ENCODE results near the gene SFN.
"Not testable (repeated sequence)": the region's sequence is repeated elsewhere in the genome, so short reads cannot be mapped to it uniquely, and the experiment has no call there.

SFN gene

DNA sequence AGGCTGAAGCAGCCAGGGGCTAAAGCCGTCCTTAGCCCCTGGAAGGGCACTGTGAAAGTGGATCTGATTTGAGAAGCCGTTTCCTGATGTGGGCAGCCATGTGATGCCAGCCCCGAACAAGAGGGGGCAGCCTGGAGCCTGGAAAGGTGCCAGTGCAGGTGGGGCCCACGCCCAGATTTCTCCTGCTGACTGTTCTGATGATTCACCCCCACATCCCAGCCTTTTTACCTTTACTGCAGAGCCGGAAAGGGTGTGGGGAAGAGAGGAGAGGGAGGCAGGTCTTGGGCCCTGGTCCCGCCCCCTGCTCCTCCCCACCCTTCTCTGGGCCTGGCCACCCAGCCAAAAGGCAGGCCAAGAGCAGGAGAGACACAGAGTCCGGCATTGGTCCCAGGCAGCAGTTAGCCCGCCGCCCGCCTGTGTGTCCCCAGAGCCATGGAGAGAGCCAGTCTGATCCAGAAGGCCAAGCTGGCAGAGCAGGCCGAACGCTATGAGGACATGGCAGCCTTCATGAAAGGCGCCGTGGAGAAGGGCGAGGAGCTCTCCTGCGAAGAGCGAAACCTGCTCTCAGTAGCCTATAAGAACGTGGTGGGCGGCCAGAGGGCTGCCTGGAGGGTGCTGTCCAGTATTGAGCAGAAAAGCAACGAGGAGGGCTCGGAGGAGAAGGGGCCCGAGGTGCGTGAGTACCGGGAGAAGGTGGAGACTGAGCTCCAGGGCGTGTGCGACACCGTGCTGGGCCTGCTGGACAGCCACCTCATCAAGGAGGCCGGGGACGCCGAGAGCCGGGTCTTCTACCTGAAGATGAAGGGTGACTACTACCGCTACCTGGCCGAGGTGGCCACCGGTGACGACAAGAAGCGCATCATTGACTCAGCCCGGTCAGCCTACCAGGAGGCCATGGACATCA, at the start of gene SFN:
SFN (plus strand) TSS at position 369 of the 904 bp plus-strand sequence; CDS start at position 433, 64 bp downstream.
- DNase-seq: no peak

GRCh38 chr1:26814377-26814776, 48.6 kb upstream of the SFN start:
- no peak for DNase-seq

GRCh38 chr1:26814893-26815292, 48.1 kb upstream of the SFN start:
- no peak for DNase-seq

GRCh38 chr1:26820784-26821269, 42.1 kb upstream of the SFN start:
- no peak for DNase-seq

DNA sequence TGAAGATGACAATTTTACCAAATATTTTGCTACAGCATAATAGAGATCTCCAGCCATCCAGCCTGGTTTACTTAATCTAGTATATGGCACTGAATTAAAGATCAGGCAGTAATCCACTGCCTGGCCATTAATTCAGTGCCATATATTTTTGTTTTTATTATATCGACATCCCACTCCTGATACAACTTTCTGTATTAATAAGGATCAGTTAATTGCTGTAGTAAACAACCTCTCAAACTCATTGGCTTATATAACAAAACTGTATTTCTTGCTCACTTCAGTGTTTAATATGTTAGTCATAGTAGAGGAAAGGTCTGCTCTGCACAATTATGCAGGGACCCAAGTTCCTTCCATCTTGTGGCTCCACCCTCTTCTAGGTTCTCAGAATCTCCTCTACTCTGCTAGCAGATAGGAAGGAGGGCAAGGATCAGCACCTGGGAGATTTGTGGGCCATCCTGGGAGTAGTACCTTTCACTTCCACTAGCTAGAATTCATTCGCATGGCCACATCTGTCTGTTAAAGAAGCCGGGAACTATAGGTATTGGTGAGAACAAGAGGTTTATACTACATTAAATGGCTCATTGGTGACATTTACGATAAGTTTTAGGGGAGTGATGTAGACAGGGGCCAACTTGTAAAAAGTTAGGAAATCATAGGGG, 40.1 kb upstream of the SFN start:
- DNase-seq: no peak

GRCh38 chr1:26824731-26825130, 38.2 kb upstream of the SFN start:
- no peak for DNase-seq

DNA sequence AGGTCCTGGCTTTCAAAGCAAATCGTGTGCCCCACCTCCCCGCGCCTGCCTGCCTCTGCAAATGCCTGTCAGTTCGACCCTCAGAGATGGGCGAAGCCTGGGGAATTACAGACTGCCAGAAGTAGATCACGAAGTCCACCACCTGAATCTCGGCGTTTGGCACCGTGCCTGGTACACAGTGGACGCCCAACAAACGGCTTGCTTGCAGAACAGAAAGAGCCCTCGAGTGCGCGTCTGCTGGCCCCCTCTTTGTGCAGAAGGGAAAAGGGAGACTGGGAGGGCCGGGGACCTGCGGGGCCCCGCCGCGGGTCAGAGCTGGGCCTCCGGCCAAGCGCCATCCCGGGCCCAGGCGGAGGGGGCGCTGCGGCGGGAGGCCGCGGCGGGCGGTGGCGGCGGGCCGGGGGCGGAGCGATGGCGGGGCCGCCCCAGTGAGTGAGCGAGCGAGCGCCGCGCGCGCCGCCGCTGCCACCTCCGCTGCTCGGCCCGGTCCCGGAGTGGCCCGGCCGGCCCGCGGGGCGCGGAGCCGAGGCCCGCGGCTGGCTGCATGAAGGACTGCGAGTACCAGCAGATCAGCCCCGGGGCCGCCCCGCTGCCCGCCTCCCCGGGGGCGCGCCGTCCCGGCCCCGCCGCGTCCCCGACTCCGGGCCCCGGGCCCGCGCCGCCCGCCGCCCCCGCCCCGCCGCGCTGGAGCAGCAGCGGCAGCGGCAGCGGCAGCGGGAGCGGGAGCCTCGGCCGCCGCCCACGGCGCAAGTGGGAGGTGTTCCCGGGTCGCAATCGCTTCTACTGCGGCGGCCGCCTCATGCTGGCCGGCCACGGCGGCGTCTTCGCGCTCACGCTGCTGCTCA, 36.5 kb upstream of the SFN start, which contains the start of gene ZDHHC18:
ZDHHC18 (plus strand) TSS at position 428 of the 845 bp plus-strand sequence; CDS start at position 545, 117 bp downstream.
- peak; percentile 53 for DNase-seq

DNA sequence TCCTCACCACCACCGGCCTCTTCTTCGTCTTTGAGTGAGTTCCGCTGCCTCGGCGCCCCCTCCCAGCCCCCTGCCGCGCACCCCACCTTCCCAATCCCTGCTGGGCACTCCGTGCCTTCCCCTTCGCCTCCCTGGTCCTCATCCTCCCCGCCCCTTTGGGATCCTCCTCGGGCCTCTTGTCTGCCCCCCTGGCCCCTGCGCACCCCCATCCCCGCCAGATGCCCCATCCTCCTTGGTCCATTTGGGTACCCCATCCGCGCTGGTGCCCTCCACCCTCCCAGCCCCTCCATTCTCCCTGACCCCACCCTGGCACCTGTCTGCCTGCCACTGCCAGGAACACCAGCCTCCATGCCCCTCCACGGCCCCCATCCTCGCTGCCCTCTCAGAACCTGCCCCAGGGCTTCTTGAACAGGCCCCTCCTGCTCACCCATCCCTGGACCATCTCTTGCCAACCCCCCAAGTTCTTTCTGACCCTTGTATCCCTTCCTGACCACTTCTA, 35.8 kb upstream of the SFN start:
- no peak for DNase-seq

DNA sequence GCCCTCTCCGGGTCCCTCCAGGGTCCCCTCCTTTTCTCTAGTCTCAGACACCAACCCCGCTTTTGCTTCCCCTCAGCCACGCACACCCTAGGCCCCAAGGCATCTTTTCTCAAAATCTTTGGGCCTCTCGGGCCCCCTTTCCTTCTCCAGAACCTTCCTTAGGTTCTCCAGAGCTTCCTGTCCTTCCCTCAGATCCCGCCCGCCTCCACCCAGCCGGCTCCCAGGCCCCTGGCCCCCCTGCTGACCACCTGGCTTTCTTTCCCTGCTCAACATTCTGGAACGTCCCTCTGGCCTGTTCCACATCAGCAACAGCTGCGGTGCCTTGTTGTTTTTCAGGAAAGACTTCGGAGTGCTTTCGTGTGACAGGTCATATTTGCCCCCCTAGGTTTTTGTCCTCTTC, 35.3 kb upstream of the SFN start:
- no peak for DNase-seq

- DNase-seq: no peak
Measured at GRCh38 chr1:26828411-26828991, 34.4 kb upstream of the SFN start.

GRCh38 chr1:26829184-26829911, 33.6 kb upstream of the SFN start:
- DNase-seq: no peak

- no peak for DNase-seq
Measured at GRCh38 chr1:26831059-26831458, 31.9 kb upstream of the SFN start.

DNA sequence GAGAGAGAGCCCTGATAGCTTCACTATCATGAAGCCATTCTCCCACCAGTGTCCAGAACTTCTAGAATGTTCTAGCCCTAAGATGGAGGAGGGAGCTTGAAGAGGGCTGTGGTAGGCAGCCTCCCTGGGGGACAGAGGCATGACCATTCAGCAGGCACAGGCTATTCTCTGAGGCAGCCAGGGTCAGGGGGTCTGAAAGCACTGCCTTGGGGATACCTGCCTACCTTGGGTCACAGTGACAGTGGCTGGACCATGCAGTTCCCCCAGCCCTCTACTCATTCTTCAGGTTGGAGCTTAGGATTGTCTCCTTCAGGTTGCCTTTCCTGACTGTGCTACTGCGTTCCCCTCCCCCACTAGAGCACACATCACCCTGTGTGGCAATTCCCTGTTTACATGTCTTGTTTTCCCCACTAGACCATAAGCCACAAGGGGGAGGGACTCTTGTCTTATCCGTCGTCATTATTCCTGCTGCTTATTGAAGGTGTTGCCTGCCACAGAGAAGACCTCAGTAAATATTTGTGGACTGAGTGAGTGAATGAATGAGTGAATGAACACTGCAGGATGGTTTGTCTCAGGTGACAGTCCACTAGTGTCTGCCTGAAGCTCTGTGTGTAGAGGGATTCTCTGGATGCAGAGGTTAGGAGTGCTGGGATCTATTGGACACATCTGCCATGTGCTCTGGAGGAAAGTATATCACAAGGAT, 31.3 kb upstream of the SFN start:
- no peak for DNase-seq

DNA sequence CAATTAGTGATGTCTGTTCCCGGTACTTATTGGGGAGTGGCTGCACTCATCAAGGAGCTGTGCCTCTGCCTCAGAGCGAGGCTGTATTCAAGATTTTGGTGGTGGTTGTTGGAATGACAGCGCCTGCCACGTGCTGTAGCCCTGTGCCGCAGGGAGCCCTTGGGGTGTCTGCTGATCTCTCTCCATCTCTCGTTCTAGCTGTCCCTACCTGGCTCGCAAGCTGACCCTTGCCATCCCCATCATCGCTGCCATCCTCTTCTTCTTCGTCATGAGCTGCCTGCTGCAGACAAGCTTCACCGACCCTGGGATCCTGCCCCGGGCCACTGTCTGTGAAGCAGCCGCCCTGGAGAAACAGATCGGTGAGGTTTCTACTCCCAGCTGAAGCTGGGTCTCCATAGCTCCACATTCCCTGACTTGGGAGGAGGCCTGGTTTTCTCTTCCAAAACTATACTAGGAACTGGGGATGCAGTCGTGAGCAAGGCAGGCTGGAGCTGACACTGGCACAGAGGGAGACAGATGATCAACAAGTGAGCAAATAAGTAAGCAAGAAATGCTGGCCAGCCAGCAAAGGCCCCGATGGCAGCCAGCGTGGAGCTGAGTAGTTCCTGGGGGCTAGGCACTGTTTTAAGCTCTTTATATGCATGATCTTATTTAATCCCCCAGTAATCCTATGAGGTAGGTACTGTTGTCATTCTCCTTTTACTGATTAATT, 30.5 kb upstream of the SFN start:
- no peak for DNase-seq

DNA sequence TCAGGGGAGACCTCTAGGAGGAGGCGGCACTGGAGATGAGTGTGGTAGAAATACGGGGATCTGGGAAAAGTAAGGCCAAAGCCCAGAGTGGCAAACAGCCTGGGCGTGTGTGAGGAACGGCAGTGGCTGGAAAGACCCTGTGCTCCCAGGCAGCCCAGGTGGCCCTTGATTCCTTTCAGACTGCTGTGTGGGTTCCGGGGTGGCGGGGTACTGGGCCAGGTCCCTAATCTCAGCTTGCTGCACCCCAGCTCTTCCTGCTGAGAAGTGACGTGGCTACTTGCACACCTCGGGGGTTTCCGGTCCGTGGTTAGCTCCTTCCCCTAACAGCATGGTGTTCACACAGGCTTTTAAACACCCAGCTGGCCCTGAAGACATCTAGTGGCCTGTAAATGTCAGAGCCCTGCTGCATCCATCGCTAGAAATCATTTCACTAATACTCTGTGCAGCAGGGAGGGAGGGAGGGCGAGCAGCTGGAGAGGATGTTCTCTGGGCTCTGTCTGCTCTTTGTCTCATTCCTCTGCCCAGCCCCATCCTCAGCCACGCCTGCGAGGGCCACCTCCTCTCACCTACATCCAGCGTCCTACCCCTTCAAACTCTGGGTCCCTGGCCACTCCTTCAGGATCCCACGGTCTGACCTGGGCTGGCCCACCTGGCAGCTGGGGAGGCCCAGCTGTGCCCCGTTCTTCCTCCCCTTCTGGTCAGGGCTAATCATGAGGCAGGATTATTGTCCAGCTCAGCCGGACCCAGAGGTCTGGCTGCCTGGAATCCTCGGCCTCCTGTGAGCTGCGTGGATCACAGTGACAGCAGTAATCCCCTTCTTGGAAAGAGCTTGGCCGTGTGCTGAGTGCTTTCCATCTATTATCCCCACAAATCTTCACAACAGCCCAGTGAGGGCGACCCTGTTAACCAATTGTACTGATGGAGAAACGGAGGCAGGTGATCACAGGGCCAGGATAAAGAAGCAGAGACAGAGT, 29.2 kb upstream of the SFN start:
- no peak for DNase-seq

- not testable (repeated sequence) for DNase-seq
Measured at GRCh38 chr1:26837665-26838064, 25.3 kb upstream of the SFN start.

GRCh38 chr1:26838474-26839338, 24.2 kb upstream of the SFN start:
- DNase-seq: no peak

- no peak for DNase-seq
Measured at GRCh38 chr1:26839339-26839722, 23.6 kb upstream of the SFN start.

All from T1000 (cell line).